OCI-M2 (cell line): ENCODE measurements around the gene MRPS34.
A peak's percentile ranks its signal among the peaks of the same experiment; 100 is the strongest.

ENCODE experiments used
- DNase-seq: peaks from one replicate; lab custom pipeline; 2025; ENCODE audit not compliant: unreplicated experiment; lab: John Stamatoyannopoulos, UW

Gene MRPS34

DNA sequence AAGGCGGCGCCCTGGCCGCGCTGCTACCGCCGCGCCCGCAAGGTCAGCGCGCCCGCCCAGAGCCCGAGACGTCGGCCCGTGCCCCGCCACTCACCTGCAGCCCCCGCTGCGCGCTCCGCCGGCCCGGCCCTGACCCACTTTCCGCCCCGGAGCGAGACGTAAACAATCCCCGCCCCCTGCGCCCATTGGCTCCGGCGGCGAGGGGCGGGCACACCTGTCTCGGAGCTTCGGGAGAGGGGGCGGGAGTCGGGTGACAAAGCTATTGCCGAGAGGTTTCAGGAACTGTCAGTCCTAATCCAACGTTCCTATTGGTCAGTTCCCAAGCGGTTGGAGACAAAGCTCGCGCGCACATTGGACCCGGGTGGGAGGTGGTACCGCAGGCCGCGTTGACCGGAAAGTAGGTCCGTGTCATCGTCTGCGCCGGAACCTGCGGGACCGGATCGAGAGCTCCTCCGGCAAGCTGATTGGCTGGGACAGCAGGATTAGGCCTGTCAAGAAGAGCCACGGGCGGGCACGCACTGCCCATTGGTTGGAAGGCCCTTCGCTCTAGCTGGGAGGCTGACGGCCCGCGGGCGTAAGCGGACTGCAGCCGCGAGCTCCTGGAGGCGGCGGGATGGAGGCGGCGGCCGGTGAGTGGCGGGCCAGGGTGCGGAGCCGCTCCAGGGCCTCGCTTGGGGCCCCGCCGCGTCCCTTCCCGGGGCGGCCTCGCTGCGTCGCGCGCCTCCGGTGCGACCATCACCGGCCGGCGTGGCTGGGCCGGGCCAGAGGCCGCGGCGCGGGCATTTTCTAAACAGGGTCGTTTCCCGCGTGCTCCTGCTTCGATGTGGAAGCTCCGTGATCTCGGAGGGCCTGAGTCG lies 9.7 kb upstream of the MRPS34 start, which contains the start of the genes NUBP2 and SPSB3:
NUBP2 (plus strand) TSS at position 553 of the 857 bp plus-strand sequence; CDS start at position 614, 61 bp downstream.
SPSB3 (minus strand) TSS at position 164 of the 857 bp plus-strand sequence. CDS start 1,088 bp downstream, outside the sequence.
- DNase-seq = peak; percentile 87

GRCh38 chr16:1781758-1782407 lies 8.9 kb upstream of the MRPS34 start:
- DNase-seq = no peak

GRCh38 chr16:1781254-1781653 lies 8.3 kb upstream of the MRPS34 start:
- no peak for DNase-seq

DNA sequence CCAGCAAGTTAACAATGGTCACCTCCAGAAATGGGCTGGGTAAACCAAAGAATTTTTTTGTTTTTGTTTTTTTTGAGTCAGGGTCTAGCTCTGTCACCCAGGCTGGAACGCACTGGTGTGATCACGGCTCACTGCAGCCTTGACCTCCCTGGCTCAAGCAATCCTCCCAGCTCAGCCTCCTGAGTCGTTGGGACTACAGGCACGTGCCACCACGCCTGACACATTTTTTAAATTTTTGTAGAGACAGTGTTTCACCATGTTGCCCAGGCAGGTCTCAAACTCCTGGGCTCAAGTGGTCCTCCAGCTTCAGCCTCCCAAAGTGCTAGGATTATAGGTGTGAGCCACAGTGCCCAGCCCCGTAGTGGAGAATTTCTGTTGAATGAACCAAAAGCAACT lies 7.7 kb upstream of the MRPS34 start:
- no peak for DNase-seq

DNA sequence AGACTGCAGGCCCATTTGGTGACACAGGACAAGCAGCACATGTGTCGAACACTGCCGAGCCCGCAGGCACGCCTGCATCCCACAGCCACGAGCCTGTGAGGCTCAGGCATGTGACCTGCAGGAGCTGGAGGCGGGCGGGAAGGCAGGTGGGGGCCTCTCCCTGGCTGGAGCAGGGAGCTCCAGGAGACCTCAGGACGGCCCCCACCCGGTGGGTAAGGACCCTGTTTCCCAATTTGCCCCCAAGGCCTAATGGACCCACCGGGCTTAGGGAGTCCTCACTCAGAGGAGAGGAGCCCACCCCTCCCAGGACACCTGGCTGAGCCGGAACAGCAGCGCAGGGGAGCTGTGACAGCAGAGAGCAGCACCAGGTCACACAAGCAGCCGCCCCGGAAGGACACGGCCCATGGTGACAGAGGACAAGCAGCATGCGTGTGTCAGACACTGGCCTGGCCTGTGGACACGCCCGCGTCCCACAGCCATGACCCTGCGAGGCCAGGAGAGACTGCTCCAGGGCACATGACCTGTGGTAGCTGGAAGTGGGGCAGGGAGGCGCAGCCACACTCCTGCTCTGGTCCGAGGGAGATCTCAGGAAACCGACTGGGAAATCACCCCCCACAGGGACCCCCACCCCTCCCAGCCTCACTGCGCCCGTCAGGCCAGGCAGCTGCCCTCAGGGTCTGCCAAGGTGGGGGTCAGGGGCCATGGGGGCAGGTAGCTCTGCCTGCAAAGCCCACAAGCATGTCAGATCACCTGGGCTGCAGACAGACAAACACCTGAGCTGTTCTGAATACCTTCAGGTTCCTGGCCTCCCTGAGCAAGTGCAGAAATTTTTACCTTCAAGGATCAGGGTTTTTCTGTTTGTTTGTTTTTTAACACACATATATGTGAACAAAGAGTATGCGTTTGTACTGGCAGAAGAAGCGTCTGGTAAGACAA lies 7.1 kb upstream of the MRPS34 start:
- DNase-seq = no peak

DNA sequence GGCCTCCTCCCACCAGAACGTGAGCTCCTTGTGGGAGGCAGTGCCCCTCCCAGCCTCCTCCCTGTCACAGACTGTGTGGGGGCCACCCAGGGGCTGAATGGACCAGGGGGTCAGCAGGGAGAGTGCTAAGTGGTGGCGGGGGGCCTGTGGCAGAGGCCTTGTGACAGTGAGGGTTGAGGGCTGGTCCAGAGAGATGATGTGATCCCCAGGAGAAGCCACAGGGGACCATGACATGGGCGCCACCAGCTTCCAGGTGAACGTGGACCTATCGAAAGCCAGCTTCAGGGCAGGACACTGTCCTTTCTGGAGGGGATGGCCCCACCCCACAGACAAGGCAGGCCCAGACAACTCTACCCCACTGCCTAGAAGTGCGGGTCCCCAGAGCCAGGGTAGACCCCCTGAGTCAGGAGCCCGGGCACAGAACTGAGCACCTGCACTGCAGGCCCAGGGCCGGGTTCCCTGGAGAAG lies 6.3 kb upstream of the MRPS34 start:
- no peak for DNase-seq

DNA sequence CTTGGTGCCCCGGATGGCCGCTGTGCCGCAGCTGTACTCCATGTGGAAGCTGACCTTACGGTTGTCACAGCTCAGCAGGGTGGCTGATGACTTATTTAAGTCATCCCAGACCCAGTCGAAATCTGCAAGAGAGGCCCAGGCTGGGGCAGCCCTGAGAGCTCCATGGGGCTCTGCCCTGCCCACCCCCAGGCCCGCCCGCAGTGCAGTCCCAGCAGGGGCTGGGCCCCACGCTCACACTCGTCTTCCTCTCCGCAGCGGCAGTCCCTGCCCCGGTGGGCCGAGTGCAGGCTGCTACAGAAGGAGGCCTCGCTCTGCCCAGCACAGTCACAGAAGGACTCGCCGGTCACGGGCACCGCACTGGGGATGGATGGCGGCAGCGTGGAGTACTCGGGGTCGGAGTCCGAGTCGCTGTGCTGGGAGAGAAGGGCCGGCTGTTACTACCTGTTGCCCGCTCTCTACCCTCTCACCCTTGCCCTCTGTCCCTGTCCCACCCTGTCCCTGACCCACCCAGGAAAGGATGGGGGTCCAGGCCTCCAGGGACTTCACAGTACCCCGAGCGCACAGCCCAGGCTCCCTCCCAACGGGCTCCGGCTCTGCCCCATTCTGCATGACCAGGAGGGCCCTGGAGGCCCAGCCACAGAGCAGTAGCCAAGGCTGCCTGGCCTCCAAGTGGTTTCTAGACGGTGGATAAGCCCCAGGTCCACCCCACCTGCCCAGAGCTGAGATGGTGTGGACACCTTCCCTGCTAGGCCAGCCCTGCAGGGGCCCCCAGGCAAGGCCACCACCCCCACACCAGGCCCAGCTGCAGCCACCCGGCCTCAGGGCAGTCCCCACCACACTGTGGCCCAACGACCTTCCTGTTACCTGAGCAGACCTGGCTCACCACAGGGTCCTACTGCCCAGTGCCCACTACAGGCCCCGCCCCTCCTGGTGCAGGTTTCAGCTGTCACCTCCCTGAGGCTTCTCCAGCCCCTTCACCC lies 5.6 kb upstream of the MRPS34 start:
- DNase-seq = no peak

DNA sequence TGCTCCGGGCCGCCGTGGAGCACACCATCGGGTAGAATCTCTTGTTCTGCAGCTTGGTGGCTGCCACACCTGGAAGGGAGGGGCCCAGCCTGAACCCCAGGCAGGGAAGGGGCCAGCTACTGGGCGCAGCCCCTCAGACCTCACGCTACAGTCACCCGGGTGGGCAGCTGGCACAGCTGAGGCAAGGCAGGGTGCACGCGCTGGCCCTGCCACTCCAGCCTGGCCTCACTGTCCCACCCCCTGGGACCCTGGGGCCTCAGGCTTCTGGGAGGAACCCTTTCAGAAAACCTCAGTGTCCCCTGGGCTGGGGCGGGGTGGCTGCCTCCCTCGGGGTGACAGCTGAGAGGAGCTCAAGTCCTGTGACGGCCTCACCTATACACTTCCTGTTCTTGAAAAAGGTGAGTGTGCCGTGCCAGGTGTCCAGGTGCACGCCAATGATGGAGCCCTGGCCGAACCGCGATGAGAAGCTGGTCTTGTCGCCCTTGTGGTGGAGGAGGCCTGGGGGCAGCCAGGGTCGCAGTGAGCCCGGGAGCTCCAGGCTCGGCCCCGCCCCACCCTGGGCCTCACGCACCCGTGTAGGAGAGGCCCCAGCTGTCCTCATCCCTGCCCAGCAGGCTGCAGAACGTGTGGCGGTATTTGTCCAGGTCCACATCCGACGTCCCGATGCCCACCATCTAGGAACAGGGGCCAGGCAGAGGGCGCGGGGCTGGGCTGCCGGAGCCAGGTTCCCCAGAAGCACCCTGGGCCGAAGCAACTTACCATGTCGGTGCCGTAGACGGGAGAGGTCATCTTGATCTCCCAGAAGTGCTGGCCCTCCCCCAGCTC lies 4.7 kb upstream of the MRPS34 start:
- no peak for DNase-seq

DNA sequence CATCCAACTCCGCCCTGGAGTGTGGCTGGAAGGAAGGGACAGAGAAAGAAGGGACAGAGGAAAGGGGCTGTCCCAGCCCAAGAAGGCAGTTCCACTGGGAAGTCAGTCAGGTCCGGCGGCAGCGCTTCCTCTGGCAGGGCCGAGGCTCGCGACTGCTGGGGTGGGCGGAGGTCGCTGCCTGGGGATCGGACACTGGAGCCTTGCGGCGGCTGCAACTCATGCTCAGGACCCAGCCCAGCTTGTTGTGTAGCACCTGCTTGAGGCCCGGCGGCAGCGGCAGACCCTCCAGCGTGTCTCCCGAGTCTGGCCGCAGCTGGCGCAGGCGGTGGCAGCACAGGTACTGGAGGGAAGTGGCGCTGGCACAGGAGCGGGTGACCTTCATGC lies 4.0 kb upstream of the MRPS34 start:
- no peak for DNase-seq

DNA sequence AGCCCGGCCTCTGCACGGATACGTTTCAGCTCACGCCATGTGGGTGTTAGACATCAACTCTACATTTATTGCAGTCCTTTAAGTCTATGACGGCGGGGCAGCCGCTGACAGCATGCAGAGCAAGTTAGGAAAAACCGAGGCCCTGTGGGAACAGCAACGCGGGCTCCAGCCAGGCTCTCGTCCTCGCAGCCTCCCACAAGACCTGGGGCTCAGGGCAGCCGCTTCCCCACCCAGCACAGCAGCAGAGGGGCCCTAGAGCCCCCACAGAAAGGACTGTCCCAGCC lies 3.7 kb upstream of the MRPS34 start:
- DNase-seq = no peak

GRCh38 chr16:1775846-1776671 lies 3.1 kb upstream of the MRPS34 start:
- no peak for DNase-seq

GRCh38 chr16:1775006-1775845 lies 2.3 kb upstream of the MRPS34 start:
- no peak for DNase-seq

DNA sequence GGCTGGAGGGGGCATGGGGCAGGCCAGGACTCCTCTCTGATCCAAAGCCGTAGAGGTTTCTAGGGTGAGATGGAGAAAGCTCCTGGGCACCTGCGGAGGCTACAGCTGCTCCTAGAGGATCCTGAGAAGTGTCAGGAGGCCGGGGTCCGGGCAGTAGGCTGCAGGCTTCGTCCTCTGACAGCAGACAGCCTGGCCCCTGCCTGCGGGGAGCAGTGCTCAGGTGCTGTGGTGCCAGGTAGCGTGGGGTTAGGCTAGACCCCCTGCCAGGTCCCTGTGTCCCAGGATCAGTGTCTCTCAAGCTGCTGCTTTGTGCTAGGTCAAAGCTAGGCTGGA lies 1.5 kb upstream of the MRPS34 start:
- no peak for DNase-seq

DNA sequence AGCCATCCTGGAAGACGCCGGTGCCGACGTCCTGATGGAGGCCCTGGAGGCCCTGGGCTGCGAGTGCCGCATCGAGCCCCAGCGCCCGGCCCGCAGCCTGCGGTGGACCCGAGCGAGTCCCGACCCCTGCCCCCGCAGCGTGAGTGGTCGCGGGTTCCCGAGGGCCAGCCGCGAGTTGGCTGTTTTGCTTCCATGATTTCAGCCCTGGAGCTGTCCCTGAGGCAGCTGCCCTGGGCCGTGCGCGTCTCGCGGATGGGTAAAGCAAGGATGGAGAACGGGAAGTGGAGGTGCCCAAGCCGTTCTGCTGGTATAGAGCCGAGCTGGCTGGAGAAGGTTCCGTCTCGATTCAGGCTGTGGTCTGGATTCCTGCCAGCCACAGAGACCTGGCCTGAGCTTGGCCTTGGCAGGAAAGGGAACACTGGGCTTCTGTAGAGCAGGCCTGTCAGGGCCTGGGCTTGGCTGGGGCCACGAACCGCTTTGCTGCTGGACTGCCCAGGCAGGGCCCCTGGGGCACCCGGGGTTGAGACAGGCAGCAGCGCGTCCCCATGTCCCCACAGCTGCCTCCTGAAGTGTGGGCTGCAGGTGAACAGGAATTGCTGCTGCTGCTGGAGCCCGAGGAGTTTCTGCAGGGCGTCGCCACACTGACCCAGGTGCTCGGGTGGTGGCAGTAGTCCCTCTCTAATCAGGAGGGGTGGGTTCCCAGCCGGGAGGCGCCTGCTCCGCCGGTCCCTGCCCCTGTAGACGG lies 941 bp upstream of the MRPS34 start:
- no peak for DNase-seq

DNA sequence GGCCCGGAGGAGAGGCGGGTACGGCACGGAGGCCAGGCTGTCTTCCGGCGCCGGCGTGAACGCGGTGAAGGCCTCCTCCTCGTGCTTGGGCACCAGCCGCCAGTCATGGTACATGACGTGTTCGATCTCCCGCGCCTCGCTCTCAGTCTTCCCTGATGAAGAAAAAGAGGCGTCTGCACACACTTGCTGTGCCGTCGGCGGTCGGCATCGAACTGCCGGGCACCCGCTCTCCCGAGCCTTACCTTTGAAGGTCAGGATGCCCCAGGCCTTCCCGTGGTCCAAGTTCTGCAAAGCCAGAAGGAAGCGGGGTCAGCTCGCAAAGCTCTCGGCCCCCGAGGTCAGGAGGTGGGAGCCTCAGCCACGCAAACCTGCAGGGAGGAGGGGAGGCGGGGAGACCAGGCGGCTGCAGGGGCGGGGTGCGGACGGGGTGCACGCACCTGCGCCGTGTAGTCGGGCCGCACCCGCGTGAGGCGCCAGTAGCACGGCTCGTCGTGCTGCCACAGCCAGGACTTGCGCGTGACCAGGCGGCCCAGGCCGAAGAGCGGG lies 499 bp downstream of the MRPS34 start, which contains the start of gene EME2:
EME2 (plus strand) TSS at position 449 of the 546 bp plus-strand sequence. CDS start 418 bp downstream, outside the sequence.
- DNase-seq = no peak

GRCh38 chr16:1771864-1772361 lies 1.0 kb downstream of the MRPS34 start:
- DNase-seq = no peak
